ENCODE measurements around the gene ADCY2.

GRCh38 chr5:7690557-7690956, 294.6 kb downstream of the ADCY2 start:
- TF ChIP-seq ZNF274 (IDR thresholded peaks at IDR 0.05; ENCODE audit: low read depth, low read length) (no peak), YY1 (IDR thresholded peaks at IDR 0.05; ENCODE audit: insufficient read depth, insufficient read length) (no peak)
